Measurements from ENCODE around the gene PPP6R2. TPM values are rescaled to one million over a fixed set of nuclear protein-coding genes. Genes with fewer than 3 reads are reported as not detected.

PPP6R2 gene
- total RNA-seq, 4 donors from 2014 or later, result 23.8 to 86.3 (median 37.0) TPM

DNA sequence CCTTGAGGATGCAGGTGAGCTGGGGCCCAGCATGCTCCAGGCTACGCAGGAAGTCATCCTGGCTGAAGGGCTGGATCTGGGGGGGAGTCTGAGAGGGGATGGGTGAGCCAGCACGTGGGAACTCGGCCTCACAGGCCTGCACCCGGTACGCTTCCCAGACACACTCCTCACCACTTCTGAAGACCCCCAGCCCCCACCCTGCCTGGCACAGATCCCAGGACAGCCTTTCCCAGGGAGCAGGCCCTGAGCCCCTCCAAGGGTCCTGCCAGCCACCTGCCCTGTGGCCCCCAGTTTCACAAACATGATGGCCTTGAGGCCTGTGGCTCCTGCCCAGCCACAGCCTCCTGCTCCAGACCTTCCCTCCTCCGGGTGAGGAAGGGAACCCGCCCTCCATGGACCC lies 30.1 kb upstream of the PPP6R2 start:
- TF ChIP-seq, protein P1, sequence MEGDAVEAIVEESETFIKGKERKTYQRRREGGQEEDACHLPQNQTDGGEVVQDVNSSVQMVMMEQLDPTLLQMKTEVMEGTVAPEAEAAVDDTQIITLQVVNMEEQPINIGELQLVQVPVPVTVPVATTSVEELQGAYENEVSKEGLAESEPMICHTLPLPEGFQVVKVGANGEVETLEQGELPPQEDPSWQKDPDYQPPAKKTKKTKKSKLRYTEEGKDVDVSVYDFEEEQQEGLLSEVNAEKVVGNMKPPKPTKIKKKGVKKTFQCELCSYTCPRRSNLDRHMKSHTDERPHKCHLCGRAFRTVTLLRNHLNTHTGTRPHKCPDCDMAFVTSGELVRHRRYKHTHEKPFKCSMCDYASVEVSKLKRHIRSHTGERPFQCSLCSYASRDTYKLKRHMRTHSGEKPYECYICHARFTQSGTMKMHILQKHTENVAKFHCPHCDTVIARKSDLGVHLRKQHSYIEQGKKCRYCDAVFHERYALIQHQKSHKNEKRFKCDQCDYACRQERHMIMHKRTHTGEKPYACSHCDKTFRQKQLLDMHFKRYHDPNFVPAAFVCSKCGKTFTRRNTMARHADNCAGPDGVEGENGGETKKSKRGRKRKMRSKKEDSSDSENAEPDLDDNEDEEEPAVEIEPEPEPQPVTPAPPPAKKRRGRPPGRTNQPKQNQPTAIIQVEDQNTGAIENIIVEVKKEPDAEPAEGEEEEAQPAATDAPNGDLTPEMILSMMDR (IDR thresholded peaks at IDR 0.05; ENCODE audit: low read depth), result no peak

GRCh38 chr22:50313600-50313999 lies 29.5 kb upstream of the PPP6R2 start:
- TF ChIP-seq, protein P1 (IDR thresholded peaks at IDR 0.05; ENCODE audit: low read depth), result no peak

GRCh38 chr22:50314081-50314454 lies 29.1 kb upstream of the PPP6R2 start:
- TF ChIP-seq, protein P1 (IDR thresholded peaks at IDR 0.05; ENCODE audit: low read depth), result no peak

- TF ChIP-seq, protein P1 (IDR thresholded peaks at IDR 0.05; ENCODE audit: low read depth), result no peak
These were observed 28.5 kb upstream of the PPP6R2 start for GRCh38 chr22:50314455-50315288.

DNA sequence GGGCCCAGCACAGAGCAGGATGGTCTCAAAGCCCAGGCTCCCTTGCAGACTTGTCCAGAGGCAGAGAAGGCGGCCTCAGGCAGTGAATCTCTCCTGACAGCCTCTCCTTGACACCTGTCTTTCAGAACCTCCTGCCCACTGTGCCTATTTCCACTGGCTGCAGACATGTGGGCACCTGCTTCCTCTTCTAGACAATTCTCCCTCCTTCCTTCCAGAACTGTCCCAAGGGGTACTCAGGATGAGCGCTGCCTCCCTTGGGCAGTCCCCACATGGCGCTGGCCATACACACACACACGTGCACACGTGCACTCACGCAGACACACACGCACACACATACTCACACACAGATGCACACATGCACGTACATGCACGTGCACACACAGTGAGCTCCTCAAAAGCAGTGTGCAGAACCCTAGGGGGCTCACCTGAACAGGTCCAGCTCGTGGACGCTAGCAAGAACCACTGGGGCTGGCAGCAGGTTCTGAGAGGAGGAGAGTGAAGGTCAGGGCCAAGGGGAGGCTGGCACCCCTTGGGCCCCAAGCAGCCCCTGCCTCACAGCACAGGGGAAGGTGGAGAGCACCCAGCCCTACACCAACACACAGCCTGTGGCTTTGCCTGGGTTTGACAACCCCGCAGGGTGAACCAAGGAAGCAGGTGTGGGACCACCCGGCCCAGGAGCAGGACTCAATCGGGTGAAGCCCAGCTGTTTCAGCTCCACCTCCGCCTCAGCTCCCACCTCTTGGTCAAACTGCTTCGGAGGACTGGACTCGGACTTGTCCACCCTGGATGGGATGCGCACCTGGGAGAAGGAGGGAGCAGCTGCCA lies 27.6 kb upstream of the PPP6R2 start:
- TF ChIP-seq, protein P1 (IDR thresholded peaks at IDR 0.05; ENCODE audit: low read depth), result no peak

DNA sequence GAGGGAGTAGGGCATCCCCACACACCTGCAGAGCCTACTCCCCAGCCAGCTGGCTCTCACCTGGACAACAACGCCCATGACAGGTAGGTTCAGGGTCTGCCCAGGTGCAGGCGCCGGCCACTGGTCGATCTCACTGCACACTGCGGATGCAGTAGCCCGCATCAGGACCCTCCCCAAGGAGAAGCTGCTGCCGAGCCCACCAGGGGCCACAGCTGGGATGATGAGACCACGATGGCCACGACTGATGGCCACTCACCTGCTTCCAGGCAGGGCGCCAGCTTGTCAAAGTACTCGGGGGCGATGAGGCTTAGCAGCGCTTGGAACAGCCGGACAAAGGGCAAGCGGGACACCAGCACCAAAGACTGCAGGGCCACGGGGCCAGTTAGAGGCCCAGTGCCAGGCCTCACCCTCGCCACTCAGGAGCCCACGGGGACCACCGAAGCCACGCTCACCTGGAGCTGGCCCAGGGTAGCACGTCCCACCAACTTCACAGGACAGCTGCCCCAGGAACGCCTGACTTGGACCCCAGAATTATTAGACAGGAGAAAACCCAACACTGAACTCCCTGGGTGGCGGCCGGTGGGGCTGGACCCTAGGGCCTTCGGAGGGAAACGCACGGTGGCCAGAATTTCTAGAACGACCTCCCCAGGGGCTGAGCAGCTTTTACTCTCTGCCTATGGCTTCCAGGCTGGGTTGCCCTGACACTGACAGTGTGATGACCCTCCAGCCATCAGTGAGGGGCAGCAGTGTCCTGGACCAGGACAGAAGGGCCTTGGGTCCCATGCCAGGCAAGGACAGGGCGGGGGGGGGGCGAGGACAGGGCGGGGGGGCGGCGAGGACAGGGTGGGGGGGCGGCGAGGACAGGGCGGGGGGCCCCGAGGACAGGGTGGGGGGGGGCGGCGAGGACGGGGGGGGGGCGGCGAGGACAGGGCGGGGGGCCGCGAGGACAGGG lies 26.7 kb upstream of the PPP6R2 start:
- TF ChIP-seq, protein P1 (IDR thresholded peaks at IDR 0.05; ENCODE audit: low read depth), result no peak

All from subcutaneous adipose tissue (tissue), 4 donors.